Measurements from ENCODE around the gene MN1.

Gene MN1

DNA sequence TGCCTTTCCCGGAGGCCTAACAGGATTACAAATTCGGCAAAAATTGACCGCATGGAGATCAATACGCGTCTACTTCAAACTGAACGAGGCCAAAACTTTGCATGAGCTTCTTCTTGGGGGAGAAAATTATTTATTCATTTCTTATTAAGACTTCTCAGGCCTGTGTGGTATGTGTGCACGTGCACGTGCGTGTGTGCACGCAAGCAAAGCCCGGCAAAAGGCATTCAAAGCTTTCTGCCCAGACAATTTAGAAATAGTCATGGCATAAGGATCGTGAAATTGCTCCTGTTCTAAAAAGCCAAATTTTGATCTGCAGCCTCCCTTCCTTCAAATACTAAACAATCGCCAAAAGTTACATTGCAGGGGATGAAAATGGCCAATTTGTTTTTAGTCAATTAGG is 14.6 kb downstream of the MN1 start:
- Histone ChIP-seq H3K9me3 (ENCODE audit: control insufficient read depth, insufficient read depth, low read length) (no peaks in the 10 kb centered on the region), H3K36me3 (ENCODE audit: control insufficient read depth, insufficient read depth, low read length) (peaks cover 3% of the 10 kb centered on the region), H3K4me3 (ENCODE audit: low read depth, low read length) (no peak overlapping the region), H3K9ac (ENCODE audit: low read depth, low read length) (no peak overlapping the region), H3K4me1 (ENCODE audit: control insufficient read depth, insufficient read depth, low read length) (peaks cover 38% of the 10 kb centered on the region), H3K27me3 (ENCODE audit: control insufficient read depth, insufficient read depth, low read length) (peaks cover 31% of the 10 kb centered on the region)

DNA sequence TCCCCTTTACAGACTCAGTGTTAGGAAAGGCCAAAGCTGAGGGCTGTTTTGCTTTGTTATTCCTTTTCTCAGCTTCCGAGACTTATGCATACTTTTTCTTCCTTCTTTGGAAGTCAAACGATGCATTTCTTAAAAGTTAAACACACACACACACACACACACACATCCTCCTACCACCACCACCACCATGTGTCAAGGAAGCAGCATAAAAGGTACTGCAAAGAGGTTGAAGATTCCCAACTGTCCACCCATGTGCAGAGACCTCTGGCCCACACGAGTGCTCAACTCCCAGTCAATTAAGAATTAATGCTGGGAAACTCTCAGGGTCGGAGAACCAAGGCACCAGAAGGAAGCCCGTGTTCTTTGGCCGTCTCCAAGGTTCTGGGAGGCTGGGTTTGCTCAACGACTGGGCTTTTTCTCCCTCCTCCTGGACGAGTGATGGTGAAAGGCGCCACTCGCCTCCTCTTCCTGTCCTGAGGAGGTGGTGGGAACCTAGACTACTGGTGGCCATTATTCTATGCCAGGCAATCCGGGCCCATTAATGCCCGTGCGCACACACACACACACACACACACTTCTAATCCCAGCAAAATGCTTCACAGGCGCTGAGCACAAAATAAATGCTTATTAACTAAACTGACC is 15.1 kb downstream of the MN1 start:
- H3K4me3 ChIP-seq (ENCODE audit: low read depth, low read length) = no peak overlapping the region

DNA sequence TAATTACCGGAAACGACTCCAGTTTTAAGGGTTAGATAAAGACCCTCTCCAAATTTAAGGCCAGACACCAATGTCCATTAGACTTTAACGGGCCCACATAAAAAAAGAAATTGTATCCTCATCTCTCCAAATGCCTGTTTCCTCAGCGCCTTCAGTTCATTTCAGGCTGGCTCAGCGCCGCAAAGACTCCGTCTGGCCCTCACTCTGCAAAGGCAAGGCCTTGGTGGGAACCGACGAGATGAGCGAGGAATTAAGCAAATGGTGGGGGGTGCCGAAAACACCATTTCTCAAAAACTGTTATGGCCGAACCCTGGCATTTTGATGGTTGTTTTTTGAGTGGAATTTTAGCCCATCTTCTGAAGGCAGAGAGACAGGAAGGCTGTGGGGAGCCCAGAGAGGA is 15.7 kb downstream of the MN1 start:
- peaks cover 23% of the 10 kb centered on the region for H3K27me3 ChIP-seq (ENCODE audit: control insufficient read depth, insufficient read depth, low read length)
- H3K4me1 ChIP-seq (ENCODE audit: control insufficient read depth, insufficient read depth, low read length) = peaks cover 27% of the 10 kb centered on the region
- H3K9ac ChIP-seq (ENCODE audit: low read depth, low read length) = no peak overlapping the region
- H3K4me3 ChIP-seq (ENCODE audit: low read depth, low read length) = no peak overlapping the region
- H3K36me3 ChIP-seq (ENCODE audit: control insufficient read depth, insufficient read depth, low read length) = peaks cover 3% of the 10 kb centered on the region
- H3K9me3 ChIP-seq (ENCODE audit: control insufficient read depth, insufficient read depth, low read length) = no peaks in the 10 kb centered on the region

More for the DNA sequence above, 15.1 kb downstream of the MN1 start:
- Histone ChIP-seq H3K9me3 (ENCODE audit: control insufficient read depth, insufficient read depth, low read length) (no peaks in the 10 kb centered on the region), H3K9ac (ENCODE audit: low read depth, low read length) (no peak overlapping the region), H3K36me3 (ENCODE audit: control insufficient read depth, insufficient read depth, low read length) (peaks cover 3% of the 10 kb centered on the region), H3K4me1 (ENCODE audit: control insufficient read depth, insufficient read depth, low read length) (peaks cover 33% of the 10 kb centered on the region), H3K27me3 (ENCODE audit: control insufficient read depth, insufficient read depth, low read length) (peaks cover 27% of the 10 kb centered on the region)

DNA sequence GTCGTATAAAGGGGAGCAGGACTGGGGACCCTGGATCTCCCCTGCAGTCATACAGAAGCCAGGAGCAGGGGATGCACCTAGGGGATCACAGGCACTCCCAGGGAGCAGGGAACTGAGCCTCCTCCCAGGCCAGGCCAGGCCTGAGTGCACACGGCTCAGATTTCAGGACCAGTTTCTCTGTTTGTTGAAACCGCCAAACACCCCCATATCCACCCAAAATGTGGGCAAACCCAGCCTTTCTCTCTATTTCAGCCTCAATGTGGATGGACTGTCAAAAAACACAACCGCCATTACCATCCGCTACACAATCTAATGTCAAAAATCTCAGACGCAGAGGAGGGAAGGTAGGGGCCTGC is 17.5 kb downstream of the MN1 start:
- peaks cover 9% of the 10 kb centered on the region for H3K27me3 ChIP-seq (ENCODE audit: control insufficient read depth, insufficient read depth, low read length)
- no peak overlapping the region for H3K4me3 ChIP-seq (ENCODE audit: low read depth, low read length)

DNA sequence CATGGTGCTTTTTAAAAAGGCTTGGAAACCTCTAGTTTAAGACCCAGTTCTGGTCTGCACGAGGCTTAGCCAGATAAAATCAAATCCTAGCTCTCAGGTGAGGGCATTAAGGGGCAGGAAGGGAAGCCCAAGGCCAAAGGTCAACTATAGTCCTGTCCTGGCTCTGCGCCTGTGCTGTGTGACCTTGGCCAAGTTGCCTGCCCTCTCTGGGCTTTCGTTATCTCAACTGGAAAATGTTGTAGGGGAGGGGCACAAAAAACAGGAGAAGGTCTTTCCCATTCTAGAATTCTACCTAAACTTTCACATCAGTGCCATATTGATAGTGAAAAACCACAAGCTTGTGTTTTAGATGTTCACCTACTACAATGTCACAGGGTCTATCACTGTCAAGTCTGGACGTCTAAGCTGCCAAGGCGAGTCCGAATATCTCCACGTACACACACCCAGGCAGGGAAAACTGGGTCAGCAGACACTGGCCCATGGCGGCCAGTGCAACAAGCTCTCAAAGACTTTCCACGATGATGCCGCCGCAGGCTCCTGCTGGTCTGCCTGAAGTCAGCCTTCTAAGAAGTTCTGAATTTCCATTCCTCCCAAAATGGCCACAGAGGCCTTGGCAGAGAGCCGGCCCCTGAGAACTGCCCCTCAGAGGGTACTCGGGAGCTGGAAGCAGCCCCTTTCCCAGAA is 18.0 kb downstream of the MN1 start:
- Histone ChIP-seq H3K27me3 (ENCODE audit: control insufficient read depth, insufficient read depth, low read length) (peaks cover 6% of the 10 kb centered on the region), H3K9me3 (ENCODE audit: control insufficient read depth, insufficient read depth, low read length) (no peaks in the 10 kb centered on the region)

More for the DNA sequence above, 17.5 kb downstream of the MN1 start:
- H3K9ac ChIP-seq (ENCODE audit: low read depth, low read length) = no peak overlapping the region
- H3K4me1 ChIP-seq (ENCODE audit: control insufficient read depth, insufficient read depth, low read length) = peaks cover 28% of the 10 kb centered on the region
- H3K36me3 ChIP-seq (ENCODE audit: control insufficient read depth, insufficient read depth, low read length) = peaks cover 2% of the 10 kb centered on the region
- no peaks in the 10 kb centered on the region for H3K9me3 ChIP-seq (ENCODE audit: control insufficient read depth, insufficient read depth, low read length)

DNA sequence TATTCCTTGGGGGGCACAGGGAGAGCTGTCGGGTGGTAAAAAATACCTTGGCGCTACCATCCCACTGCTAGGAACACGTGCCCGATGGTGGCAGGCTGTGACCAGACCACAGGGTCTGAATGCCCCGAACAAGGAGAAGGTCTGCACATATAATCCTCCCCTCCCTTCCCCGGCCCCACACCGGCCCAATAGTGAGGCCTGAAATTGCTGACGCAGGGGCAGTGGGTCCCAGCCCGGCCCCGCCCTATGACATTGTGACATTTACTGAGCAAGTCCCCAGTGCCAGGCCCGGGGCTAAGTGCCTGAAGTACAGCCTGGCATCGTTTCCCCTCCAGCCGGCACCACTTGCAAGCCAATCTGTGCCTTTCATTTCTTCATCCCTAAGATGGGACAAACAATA is 19.5 kb downstream of the MN1 start:
- H3K9me3 ChIP-seq (ENCODE audit: control insufficient read depth, insufficient read depth, low read length) = no peaks in the 10 kb centered on the region
- H3K4me1 ChIP-seq (ENCODE audit: control insufficient read depth, insufficient read depth, low read length) = peaks cover 28% of the 10 kb centered on the region
- no peaks in the 10 kb centered on the region for H3K36me3 ChIP-seq (ENCODE audit: control insufficient read depth, insufficient read depth, low read length)
- peaks cover 1% of the 10 kb centered on the region for H3K27me3 ChIP-seq (ENCODE audit: control insufficient read depth, insufficient read depth, low read length)
- H3K4me3 ChIP-seq (ENCODE audit: low read depth, low read length) = no peak overlapping the region
- H3K9ac ChIP-seq (ENCODE audit: low read depth, low read length) = no peak overlapping the region

More for the DNA sequence above, 18.0 kb downstream of the MN1 start:
- Histone ChIP-seq H3K9ac (ENCODE audit: low read depth, low read length) (no peak overlapping the region), H3K4me3 (ENCODE audit: low read depth, low read length) (no peak overlapping the region), H3K4me1 (ENCODE audit: control insufficient read depth, insufficient read depth, low read length) (peaks cover 28% of the 10 kb centered on the region), H3K36me3 (ENCODE audit: control insufficient read depth, insufficient read depth, low read length) (no peaks in the 10 kb centered on the region)

DNA sequence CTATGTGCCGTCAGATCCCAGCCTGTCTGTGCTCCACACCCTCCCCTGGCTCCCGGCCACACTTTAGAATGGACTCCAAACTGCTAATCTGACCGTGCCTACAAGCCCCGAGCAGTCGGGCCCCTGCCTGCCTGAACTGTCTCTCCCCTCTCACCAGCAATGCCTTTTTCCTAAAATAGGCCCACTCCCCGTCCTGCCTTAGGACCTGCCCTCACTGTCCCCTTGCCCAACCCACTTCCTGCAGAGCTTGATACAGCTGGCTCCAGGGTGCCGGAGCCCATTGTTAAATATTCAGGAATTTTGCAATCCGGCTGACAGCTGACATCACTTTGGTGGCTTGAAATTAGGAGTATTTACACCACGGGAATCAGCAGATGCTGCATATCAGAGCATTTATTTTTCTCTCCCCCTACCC is 21.4 kb downstream of the MN1 start:
- no peak overlapping the region for H3K4me3 ChIP-seq (ENCODE audit: low read depth, low read length)
- H3K4me1 ChIP-seq (ENCODE audit: control insufficient read depth, insufficient read depth, low read length) = peaks cover 31% of the 10 kb centered on the region
- no peaks in the 10 kb centered on the region for H3K27me3 ChIP-seq (ENCODE audit: control insufficient read depth, insufficient read depth, low read length)
- no peaks in the 10 kb centered on the region for H3K9me3 ChIP-seq (ENCODE audit: control insufficient read depth, insufficient read depth, low read length)
- no peaks in the 10 kb centered on the region for H3K36me3 ChIP-seq (ENCODE audit: control insufficient read depth, insufficient read depth, low read length)
- no peak overlapping the region for H3K9ac ChIP-seq (ENCODE audit: low read depth, low read length)

DNA sequence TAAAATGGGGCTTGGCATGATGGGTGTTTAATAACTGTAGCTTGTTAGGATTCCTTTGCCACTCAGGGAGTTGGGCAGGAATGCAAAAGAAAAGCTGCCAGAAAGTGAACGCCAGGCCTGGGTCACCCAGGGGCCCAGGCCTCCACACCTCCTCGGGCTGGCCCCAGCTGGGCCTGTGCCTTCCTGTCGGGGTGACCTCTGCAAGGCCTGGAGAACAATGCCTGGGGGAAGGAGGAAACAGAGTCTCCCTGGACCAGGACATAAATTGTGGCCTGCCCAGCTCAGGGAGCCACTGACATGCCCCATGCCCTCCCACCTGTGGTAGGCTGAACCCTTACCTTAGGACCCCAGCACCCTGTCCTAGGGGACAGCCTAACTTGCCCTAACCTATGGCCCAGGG is 21.9 kb downstream of the MN1 start:
- Histone ChIP-seq H3K27me3 (ENCODE audit: control insufficient read depth, insufficient read depth, low read length) (no peaks in the 10 kb centered on the region), H3K9me3 (ENCODE audit: control insufficient read depth, insufficient read depth, low read length) (no peaks in the 10 kb centered on the region), H3K9ac (ENCODE audit: low read depth, low read length) (no peak overlapping the region), H3K4me1 (ENCODE audit: control insufficient read depth, insufficient read depth, low read length) (peaks cover 32% of the 10 kb centered on the region), H3K4me3 (ENCODE audit: low read depth, low read length) (no peak overlapping the region), H3K36me3 (ENCODE audit: control insufficient read depth, insufficient read depth, low read length) (no peaks in the 10 kb centered on the region)

DNA sequence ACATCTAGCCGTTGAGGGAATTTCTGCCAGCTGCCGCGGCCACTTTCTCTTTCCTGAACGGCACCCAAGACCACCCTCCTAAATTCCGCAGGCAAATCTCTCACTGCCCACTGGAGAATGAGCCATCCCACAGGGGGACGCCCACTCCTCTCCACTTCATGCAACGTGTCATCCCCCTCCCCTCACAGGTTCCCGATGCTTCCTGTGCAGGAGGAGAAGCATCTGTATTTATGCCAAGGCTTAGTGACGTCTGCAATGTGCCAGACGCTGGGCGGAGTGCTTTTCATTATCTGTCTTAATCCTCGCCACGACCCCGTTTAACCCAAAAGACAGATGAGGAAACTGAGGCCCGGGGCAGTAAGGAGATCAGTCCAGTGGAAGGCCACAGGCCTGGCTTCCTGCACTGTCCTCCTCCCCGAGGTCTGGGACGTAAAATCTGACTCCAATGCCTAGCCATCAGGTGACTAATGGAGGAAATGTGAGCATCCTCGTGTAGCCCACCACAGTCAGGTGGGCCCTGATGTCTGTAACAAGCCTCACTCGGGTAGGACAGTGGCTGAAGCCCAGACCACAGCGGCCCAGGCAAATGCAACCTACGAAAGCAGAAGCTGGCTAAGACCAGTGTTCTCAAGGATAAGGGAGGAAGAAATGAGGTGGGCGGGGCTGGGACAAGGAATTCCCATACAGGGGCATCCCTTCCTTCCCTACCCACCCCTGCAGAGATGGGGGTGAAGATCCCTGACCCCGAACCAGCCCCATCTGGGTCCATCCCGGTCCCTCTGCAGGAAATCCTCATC is 23.1 kb downstream of the MN1 start:
- Histone ChIP-seq H3K4me3 (ENCODE audit: low read depth, low read length) (no peak overlapping the region), H3K9me3 (ENCODE audit: control insufficient read depth, insufficient read depth, low read length) (no peaks in the 10 kb centered on the region), H3K27me3 (ENCODE audit: control insufficient read depth, insufficient read depth, low read length) (no peaks in the 10 kb centered on the region), H3K36me3 (ENCODE audit: control insufficient read depth, insufficient read depth, low read length) (no peaks in the 10 kb centered on the region), H3K9ac (ENCODE audit: low read depth, low read length) (no peak overlapping the region), H3K4me1 (ENCODE audit: control insufficient read depth, insufficient read depth, low read length) (peaks cover 26% of the 10 kb centered on the region)

DNA sequence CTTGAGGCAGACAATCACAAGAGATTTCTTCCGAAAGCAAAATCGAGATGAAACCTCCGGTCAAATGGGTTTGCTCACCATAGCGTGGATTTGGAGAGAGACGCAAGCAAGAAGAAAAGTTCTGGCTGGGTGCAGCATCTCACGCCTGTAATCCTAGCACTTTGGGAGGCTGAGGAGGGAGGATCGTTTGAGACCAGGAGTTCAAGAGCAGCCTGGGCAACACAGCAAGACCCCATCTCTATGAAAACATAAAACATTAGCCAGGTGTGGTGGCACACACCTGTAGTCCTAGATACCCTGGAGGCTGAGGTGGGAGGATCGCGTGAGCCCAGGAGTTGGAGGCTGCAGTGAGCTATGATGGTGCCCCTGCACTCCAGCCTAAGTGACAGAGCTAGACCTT is 24.4 kb downstream of the MN1 start:
- Histone ChIP-seq H3K4me1 (ENCODE audit: control insufficient read depth, insufficient read depth, low read length) (peaks cover 26% of the 10 kb centered on the region), H3K36me3 (ENCODE audit: control insufficient read depth, insufficient read depth, low read length) (no peaks in the 10 kb centered on the region), H3K27me3 (ENCODE audit: control insufficient read depth, insufficient read depth, low read length) (no peaks in the 10 kb centered on the region), H3K4me3 (ENCODE audit: low read depth, low read length) (no peak overlapping the region), H3K9me3 (ENCODE audit: control insufficient read depth, insufficient read depth, low read length) (no peaks in the 10 kb centered on the region), H3K9ac (ENCODE audit: low read depth, low read length) (no peak overlapping the region)

DNA sequence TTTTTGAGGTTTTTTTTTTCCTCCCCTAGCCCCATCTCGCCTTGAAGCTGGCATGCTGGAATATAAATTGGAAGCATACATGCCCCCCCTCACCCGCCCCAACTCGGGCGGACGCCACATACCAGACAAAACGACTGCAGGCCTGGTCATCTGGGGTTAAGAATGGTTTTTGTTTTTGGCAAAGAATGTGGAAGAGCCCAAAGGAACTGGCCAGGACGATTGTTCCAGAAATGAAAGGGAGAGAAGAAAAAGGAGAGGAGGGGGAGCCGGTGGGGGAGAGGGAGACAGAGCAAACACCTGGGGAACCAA is 25.0 kb downstream of the MN1 start:
- Histone ChIP-seq H3K9me3 (ENCODE audit: control insufficient read depth, insufficient read depth, low read length) (no peaks in the 10 kb centered on the region), H3K27me3 (ENCODE audit: control insufficient read depth, insufficient read depth, low read length) (no peaks in the 10 kb centered on the region), H3K9ac (ENCODE audit: low read depth, low read length) (no peak overlapping the region), H3K4me1 (ENCODE audit: control insufficient read depth, insufficient read depth, low read length) (peaks cover 26% of the 10 kb centered on the region), H3K36me3 (ENCODE audit: control insufficient read depth, insufficient read depth, low read length) (no peaks in the 10 kb centered on the region), H3K4me3 (ENCODE audit: low read depth, low read length) (no peak overlapping the region)
